SK-N-SH treated with all-trans-retinoic acid at 6 μM for 48 hours (cell line): ENCODE data around the gene CSGALNACT2.

Experiments
- ATAC-seq: fragments of 200-7000 bp; cut with Tn5 transposase; 3 replicates; pipeline ENCODE4 v1.9.1; 2020; ENCODE audit warnings: mild to moderate bottlenecking, moderate library complexity
- ARNTL ChIP-seq: fragments of 450-650 bp; formaldehyde crosslinking; IDR thresholded peaks from 2 replicates; pipeline ENCODE4 v1.5.0; 2020; ENCODE audit warnings: low read depth, mild to moderate bottlenecking, moderate library complexity, borderline replicate concordance
- BACH2 ChIP-seq: fragments of 250-450 bp; sonication (Bioruptor Pico); IDR thresholded peaks from 2 replicates; pipeline ENCODE4 v1.9.0; 2021; ENCODE audit warnings: mild to moderate bottlenecking, borderline replicate concordance
- CREB5 ChIP-seq: fragments of 250-450 bp; sonication (Bioruptor Pico); IDR thresholded peaks from 2 replicates; pipeline ENCODE4 v1.5.1; 2020; ENCODE audit warnings: low read depth, mild to moderate bottlenecking, moderate library complexity
- CSDC2 ChIP-seq: fragments of 250-450 bp; sonication (Bioruptor Pico); IDR thresholded peaks from 2 replicates; pipeline ENCODE4 v1.5.0; 2020; ENCODE audit warnings: mild to moderate bottlenecking, moderate library complexity
- ESRRG ChIP-seq: fragments of 250-450 bp; sonication (Bioruptor Pico); IDR thresholded peaks from 2 replicates; pipeline ENCODE4 v1.6.1; 2021; ENCODE audit warnings: mild to moderate bottlenecking
- GLIS3 ChIP-seq: fragments of 250-450 bp; sonication (Bioruptor Pico); IDR thresholded peaks from 2 replicates; pipeline ENCODE4 v1.5.0; 2020; ENCODE audit warnings: mild to moderate bottlenecking, moderate library complexity
- ISL1 ChIP-seq: fragments of 250-450 bp; sonication (Bioruptor Pico); IDR thresholded peaks from 2 replicates; pipeline ENCODE4 v2.1.2; 2022; ENCODE audit warnings: mild to moderate bottlenecking, moderate library complexity
- OSR1 ChIP-seq: fragments of 250-450 bp; sonication (Bioruptor Pico); IDR thresholded peaks from 2 replicates; pipeline ENCODE4 v1.8.0; 2022; ENCODE audit warnings: moderate library complexity, mild to moderate bottlenecking, inconsistent platforms
- POU6F1 ChIP-seq: fragments of 250-450 bp; sonication (Bioruptor Pico); IDR thresholded peaks from 2 replicates; pipeline ENCODE4 v1.8.0; 2021; ENCODE audit warnings: low read depth, mild to moderate bottlenecking, moderate library complexity, borderline replicate concordance
- PPARA ChIP-seq: fragments of 250-450 bp; sonication (Bioruptor Pico); IDR thresholded peaks from 2 replicates; pipeline ENCODE4 v1.5.0; 2020; ENCODE audit warnings: mild to moderate bottlenecking, borderline replicate concordance
- TCF4 ChIP-seq: fragments of 250-450 bp; sonication (Bioruptor Pico); IDR thresholded peaks from 2 replicates; pipeline ENCODE4 v1.8.0; 2021; ENCODE audit warnings: mild to moderate bottlenecking, moderate library complexity, borderline replicate concordance
- TOX ChIP-seq: fragments of 250-450 bp; sonication (Bioruptor Pico); IDR thresholded peaks from 2 replicates; pipeline ENCODE4 v1.8.0; 2021; ENCODE audit warnings: mild to moderate bottlenecking, moderate library complexity, borderline replicate concordance
- TSHZ2 ChIP-seq: fragments of 250-450 bp; sonication (Bioruptor Pico); IDR thresholded peaks from 2 replicates; pipeline ENCODE4 v1.5.0; 2020; ENCODE audit warnings: mild to moderate bottlenecking, moderate library complexity
- ZC3H10 ChIP-seq: fragments of 250-450 bp; sonication (Bioruptor Pico); IDR thresholded peaks from 2 replicates; pipeline ENCODE4 v1.5.1; 2021; ENCODE audit warnings: mild to moderate bottlenecking, moderate library complexity
- ZFP3 ChIP-seq: fragments of 250-450 bp; sonication (Bioruptor Pico); IDR thresholded peaks from 2 replicates; pipeline ENCODE4 v1.5.0; 2020; ENCODE audit warnings: mild to moderate bottlenecking, moderate library complexity
- ZFP30 ChIP-seq: fragments of 450-650 bp; formaldehyde crosslinking; IDR thresholded peaks from 2 replicates; pipeline ENCODE4 v1.5.0; 2022; ENCODE audit warnings: mild to moderate bottlenecking, moderate library complexity
- ZNF565 ChIP-seq: fragments of 450-650 bp; formaldehyde crosslinking; conservative IDR thresholded peaks from 2 replicates; pipeline ENCODE4 v1.5.0; 2020; ENCODE audit warnings: low read depth, mild to moderate bottlenecking, moderate library complexity
- ZNF70 ChIP-seq: fragments of 450-650 bp; formaldehyde crosslinking; IDR thresholded peaks from 2 replicates; pipeline ENCODE4 v1.5.0; 2020; ENCODE audit warnings: mild to moderate bottlenecking, moderate library complexity
- ZNF8 ChIP-seq: fragments of 450-650 bp; formaldehyde crosslinking; IDR thresholded peaks from 2 replicates; pipeline ENCODE4 v1.5.0; 2020; ENCODE audit warnings: mild to moderate bottlenecking, moderate library complexity
- TF ChIP-seq, protein P1 (sequence below): fragments of 250-450 bp; sonication (Bioruptor Pico); IDR thresholded peaks from 2 replicates; pipeline ENCODE4 v1.5.1; 2021; ENCODE audit warnings: mild to moderate bottlenecking, moderate library complexity
- TF ChIP-seq, protein P2 (sequence below): fragments of 250-450 bp; sonication (Bioruptor Pico); IDR thresholded peaks from 2 replicates; pipeline ENCODE4 v1.8.0; 2020; ENCODE audit warnings: mild to moderate bottlenecking, moderate library complexity, borderline replicate concordance

Gene CSGALNACT2

GRCh38 chr10:43156590-43157341 is 18.5 kb downstream of the CSGALNACT2 start:
- no peak for TF ChIP-seq CSDC2
- no peak for TF ChIP-seq PPARA (CRISPR knock-in tag)
- TF ChIP-seq, protein P1, sequence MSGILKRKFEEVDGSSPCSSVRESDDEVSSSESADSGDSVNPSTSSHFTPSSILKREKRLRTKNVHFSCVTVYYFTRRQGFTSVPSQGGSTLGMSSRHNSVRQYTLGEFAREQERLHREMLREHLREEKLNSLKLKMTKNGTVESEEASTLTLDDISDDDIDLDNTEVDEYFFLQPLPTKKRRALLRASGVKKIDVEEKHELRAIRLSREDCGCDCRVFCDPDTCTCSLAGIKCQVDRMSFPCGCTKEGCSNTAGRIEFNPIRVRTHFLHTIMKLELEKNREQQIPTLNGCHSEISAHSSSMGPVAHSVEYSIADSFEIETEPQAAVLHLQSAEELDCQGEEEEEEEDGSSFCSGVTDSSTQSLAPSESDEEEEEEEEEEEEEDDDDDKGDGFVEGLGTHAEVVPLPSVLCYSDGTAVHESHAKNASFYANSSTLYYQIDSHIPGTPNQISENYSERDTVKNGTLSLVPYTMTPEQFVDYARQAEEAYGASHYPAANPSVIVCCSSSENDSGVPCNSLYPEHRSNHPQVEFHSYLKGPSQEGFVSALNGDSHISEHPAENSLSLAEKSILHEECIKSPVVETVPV (CRISPR knock-in tag), result no peak
- TF ChIP-seq ARNTL (CRISPR knock-in tag), result no peak
- no peak for TF ChIP-seq ZNF70 (CRISPR knock-in tag)
- no peak for TF ChIP-seq GLIS3 (CRISPR knock-in tag)
- TF ChIP-seq ISL1 (CRISPR knock-in tag), result no peak
- TF ChIP-seq POU6F1 (CRISPR knock-in tag), result no peak
- TF ChIP-seq TSHZ2 (CRISPR knock-in tag), result no peak
- no peak for ATAC-seq

DNA sequence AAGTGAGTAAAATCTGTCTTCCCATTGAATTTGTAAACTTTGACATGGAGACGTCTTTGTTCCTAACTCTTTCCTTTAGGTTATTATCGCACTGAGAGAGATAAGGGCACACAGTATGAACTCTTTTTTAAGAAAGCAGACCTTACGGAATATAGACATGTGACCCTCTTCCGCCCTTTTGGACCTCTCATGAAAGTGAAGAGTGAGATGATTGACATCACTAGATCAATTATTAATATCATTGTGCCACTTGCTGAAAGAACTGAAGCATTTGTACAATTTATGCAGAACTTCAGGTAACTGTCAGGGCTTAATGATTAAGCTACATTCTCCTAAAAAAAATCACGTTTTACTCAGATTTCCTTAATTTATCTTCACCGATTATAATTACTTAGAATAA is 20.4 kb downstream of the CSGALNACT2 start:
- ATAC-seq, result no peak
- TF ChIP-seq ESRRG (no peak), ZNF565 (CRISPR knock-in tag) (no peak), TCF4 (CRISPR knock-in tag) (no peak), ISL1 (CRISPR knock-in tag) (no peak), OSR1 (CRISPR knock-in tag) (no peak), ZNF8 (CRISPR knock-in tag) (no peak), TOX (no peak)

DNA sequence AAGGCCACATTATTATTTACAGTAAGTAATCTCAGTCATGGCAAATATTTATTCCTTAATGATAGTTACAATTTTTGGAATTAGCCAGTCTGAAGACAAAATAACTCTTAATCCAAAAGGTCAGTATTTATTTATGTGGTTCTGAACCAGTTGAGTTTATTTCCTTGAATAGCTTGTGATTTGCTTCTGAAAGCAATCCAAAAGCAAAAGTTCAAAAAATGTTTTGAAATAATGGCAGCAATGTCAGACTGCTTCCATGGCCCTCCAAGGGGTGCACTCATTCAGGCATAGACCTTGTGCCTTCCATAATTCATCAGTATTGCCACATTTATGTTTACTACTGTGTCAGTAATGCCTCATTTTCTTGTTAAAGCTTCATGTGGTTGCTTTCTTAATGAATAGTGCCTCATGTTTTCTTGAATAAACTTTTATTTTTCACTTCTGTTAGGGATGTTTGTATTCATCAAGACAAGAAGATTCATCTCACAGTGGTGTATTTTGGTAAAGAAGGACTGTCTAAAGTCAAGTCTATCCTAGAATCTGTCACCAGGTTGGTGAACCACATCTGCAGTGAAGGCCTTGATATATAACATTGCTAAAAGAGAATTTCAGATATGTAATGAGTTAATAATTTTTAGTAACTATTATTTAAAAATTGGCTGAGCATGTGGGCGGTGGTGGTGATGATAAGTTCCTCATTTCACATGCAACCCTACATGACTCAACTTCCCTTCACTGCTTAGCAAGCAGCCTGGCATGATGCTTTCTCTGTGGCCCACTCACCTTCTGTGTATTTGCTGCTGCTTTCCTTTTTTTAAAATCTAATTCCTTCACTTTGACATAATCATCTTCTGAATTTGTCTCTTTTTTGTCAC is 22.0 kb downstream of the CSGALNACT2 start:
- ATAC-seq, result no peak; the same call in 2 of the 3 replicates
- TF ChIP-seq TCF4 (CRISPR knock-in tag), result no peak
- no peak for TF ChIP-seq CREB5 (CRISPR knock-in tag)
- TF ChIP-seq POU6F1 (CRISPR knock-in tag), result no peak
- no peak for TF ChIP-seq CSDC2
- no peak for TF ChIP-seq ARNTL (CRISPR knock-in tag)
- TF ChIP-seq ISL1 (CRISPR knock-in tag), result no peak

GRCh38 chr10:43160921-43161255 is 22.6 kb downstream of the CSGALNACT2 start:
- no peak for ATAC-seq
- TF ChIP-seq ZFP3 (CRISPR knock-in tag) (no peak), ARNTL (CRISPR knock-in tag) (no peak), ZC3H10 (CRISPR knock-in tag) (no peak), ZNF70 (CRISPR knock-in tag) (no peak), ESRRG (no peak), ZNF565 (CRISPR knock-in tag) (no peak), ZFP30 (no peak), POU6F1 (CRISPR knock-in tag) (no peak), CSDC2 (no peak), OSR1 (CRISPR knock-in tag) (no peak), ISL1 (CRISPR knock-in tag) (no peak), GLIS3 (CRISPR knock-in tag) (no peak), BACH2 (CRISPR knock-in tag) (no peak)
- TF ChIP-seq, protein P2, sequence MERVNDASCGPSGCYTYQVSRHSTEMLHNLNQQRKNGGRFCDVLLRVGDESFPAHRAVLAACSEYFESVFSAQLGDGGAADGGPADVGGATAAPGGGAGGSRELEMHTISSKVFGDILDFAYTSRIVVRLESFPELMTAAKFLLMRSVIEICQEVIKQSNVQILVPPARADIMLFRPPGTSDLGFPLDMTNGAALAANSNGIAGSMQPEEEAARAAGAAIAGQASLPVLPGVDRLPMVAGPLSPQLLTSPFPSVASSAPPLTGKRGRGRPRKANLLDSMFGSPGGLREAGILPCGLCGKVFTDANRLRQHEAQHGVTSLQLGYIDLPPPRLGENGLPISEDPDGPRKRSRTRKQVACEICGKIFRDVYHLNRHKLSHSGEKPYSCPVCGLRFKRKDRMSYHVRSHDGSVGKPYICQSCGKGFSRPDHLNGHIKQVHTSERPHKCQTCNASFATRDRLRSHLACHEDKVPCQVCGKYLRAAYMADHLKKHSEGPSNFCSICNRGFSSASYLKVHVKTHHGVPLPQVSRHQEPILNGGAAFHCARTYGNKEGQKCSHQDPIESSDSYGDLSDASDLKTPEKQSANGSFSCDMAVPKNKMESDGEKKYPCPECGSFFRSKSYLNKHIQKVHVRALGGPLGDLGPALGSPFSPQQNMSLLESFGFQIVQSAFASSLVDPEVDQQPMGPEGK, result no peak
